Pancreas (tissue), 10 donors: ENCODE results near the gene PMAIP1. TPM values are rescaled to one million over a fixed set of nuclear protein-coding genes. Genes with fewer than 3 reads are reported as not detected.

Source experiments
- ATAC-seq, 4 donors: fragments of 200-7000 bp; cut with Tn5 transposase; one replicate each; pipeline versions ENCODE4 v1.8.0 to v1.9.1; 2020; ENCODE audit warnings: mild to moderate bottlenecking in 4 of 4, moderate library complexity in 4 of 4
- DNase-seq, 6 donors: peaks; one replicate each; pipeline ENCODE4 v3.0.0-alpha.2; 2020
- FAIRE-seq: peaks from 2 replicates; lab custom pipeline; 2012; peaks lifted over from hg19 to GRCh38; lab: Jason Lieb, UNC
- H3K27ac ChIP-seq, 4 donors: fragments of 200-600 bp; sonication (generic); 1 replicate in 3 of 4; 2 replicates in 1 of 4; pipeline versions ENCODE4 v1.5.0 to v1.8.0; 2020
- H3K27me3 ChIP-seq, 4 donors: fragments of 200-600 bp; one replicate each; pipeline ENCODE4 v1.8.0; 2021
- H3K36me3 ChIP-seq, 3 donors: fragments of 200-600 bp; sonication (generic) in 1 of 3; one replicate each; pipeline versions ENCODE4 v1.5.0 to v1.8.0; 2020 to 2021
- H3K4me1 ChIP-seq, 3 donors: fragments of 200-600 bp; one replicate each; pipeline ENCODE4 v1.8.0; 2021
- H3K4me3 ChIP-seq, 4 donors: fragments of 200-600 bp; sonication (generic) in 2 of 4; one replicate each; pipeline versions ENCODE4 v1.5.0 to v1.8.0; 2020 to 2021
- H3K9me3 ChIP-seq, 4 donors: fragments of 200-600 bp; one replicate each; pipeline ENCODE4 v1.8.0; 2021
- CTCF ChIP-seq, 4 donors: fragments of 200-600 bp; sonication (generic) in 3 of 4; IDR thresholded peaks; one replicate each; pipeline versions ENCODE4 v1.5.0 to v1.8.0; 2021; ENCODE audit warnings: antibody characterized with exemption in 4 of 4
- WGBS, 2 donors: extraction: QIAGEN DNeasy Blood & Tissue Kit; methylation state at CpG; one replicate each; pipeline ENCODE4 v1.1.7; 2013; 5-methylcytosine and 5-hydroxymethylcytosine counted together
- intact Hi-C, 3 donors: fragments of 100-400 bp; cut with DNase I; formaldehyde crosslinking; loops; one replicate each; pipeline versions ENCODE4 v1.11.1 to v1.14.2; 2022
- polyA plus RNA-seq, 2 donors: library from polyadenylated mRNA; stranded (reverse); fragments of 200-250 nt; gene quantifications; one replicate each; pipeline ENCODE4 v1.2.3, GENCODE V29; 2013
- total RNA-seq, 6 donors: library from RNA; stranded (reverse); fragmentation: NEBNext Ultra II Directional in 4 of 6; extraction: Animal tissue kit (Norgen Biotek cat#: 25700) in 4 of 6; gene quantifications; one replicate each; pipeline versions ENCODE4 v1.2.1 to v1.2.4, GENCODE V29; 2021 to 2023
- donor health status: healthy with polysubstance abuse.
- donor health status: DM: no; HTN: no; CAD: no; lungs with moderate emphysema.
- donor health status: DM: no; HTN: no; CAD: no.
- donor health status: control.
- donor health status: control.
- donor health status: Bipolar disorder and iron deficiency.
- donor health status: DM: yes; HTN: yes; CAD: no.
- donor health status: DM: no; HTN: no; CAD: no.
- donor health status: DM: no; HTN: no; CAD: no.
- donor health status: DM: yes; HTN: yes; CAD: no.

The PMAIP1 gene
- total and polyA plus RNA-seq, 8 donors, result 0.16 to 2.4 (median 0.65) TPM

- Histone ChIP-seq H3K9me3 (no peaks in the 10 kb centered on the region), H3K4me1 (peaks cover 0 to 4% (median 0%) of the 10 kb centered on the region in 3 donors), H3K27me3 (peaks cover 0 to 10% (median 0%) of the 10 kb centered on the region in 4 donors), H3K4me3 (no peak overlapping the region), H3K27ac (no peak overlapping the region), H3K36me3 (no peaks in the 10 kb centered on the region)
- WGBS, 2 donors, result 53 to 65% methylated on average over 4 of the region's 4 CpGs
- no peak for FAIRE-seq
- TF ChIP-seq CTCF (IDR thresholded peaks at IDR 0.05), result no peak
- DNase-seq, result no peak
- ATAC-seq, result no peak
- intact Hi-C loops, result no loop called here
Measured at GRCh38 chr18:59898093-59898492, 1.7 kb upstream of the PMAIP1 start.

GRCh38 chr18:59898609-59899297 is 1.0 kb upstream of the PMAIP1 start:
- Histone ChIP-seq H3K9me3 (no peaks in the 10 kb centered on the region), H3K4me3 (peak overlapping the region; percentile 49 to 80 (median 52)), H3K27me3 (peaks cover 0 to 10% (median 0%) of the 10 kb centered on the region in 4 donors), H3K4me1 (peaks cover 0 to 4% (median 0%) of the 10 kb centered on the region in 3 donors), H3K27ac (peak overlapping the region in 3 of 4 donors; percentile 71 to 88 (median 88)), H3K36me3 (no peaks in the 10 kb centered on the region)
- TF ChIP-seq CTCF (IDR thresholded peaks at IDR 0.05), result no peak
- ATAC-seq (peak in 1 of 4 donors; percentile 1), FAIRE-seq (no peak), DNase-seq (peak in 1 of 6 donors; percentile 11)
- WGBS, 2 donors, result 22 to 36% methylated on average over 33 of the region's 33 CpGs
- intact Hi-C loops, result no loop called here

GRCh38 chr18:59900222-59901128 is 679 bp downstream of the PMAIP1 start:
- Histone ChIP-seq H3K27ac (peak overlapping the region in 3 of 4 donors; percentile 71 to 88 (median 88)), H3K9me3 (no peaks in the 10 kb centered on the region), H3K36me3 (no peaks in the 10 kb centered on the region), H3K4me1 (peaks cover 0 to 4% (median 0%) of the 10 kb centered on the region in 3 donors), H3K4me3 (peak overlapping the region; percentile 49 to 80 (median 52)), H3K27me3 (peaks cover 0 to 10% (median 0%) of the 10 kb centered on the region in 4 donors)
- ATAC-seq (peak; percentile 12 to 58 (median 36)), FAIRE-seq (no peak), DNase-seq (peak in 2 of 6 donors; percentile 31 to 43)
- intact Hi-C loops, result no loop called here
- TF ChIP-seq CTCF (IDR thresholded peaks at IDR 0.05), result no peak
- 1 to 3% methylated on average over 49 to 51 of the region's 51 CpGs for WGBS, 2 donors

- intact Hi-C loops, result no loop called here
- Histone ChIP-seq H3K4me1 (peaks cover 0 to 4% (median 0%) of the 10 kb centered on the region in 3 donors), H3K36me3 (no peaks in the 10 kb centered on the region), H3K9me3 (no peaks in the 10 kb centered on the region), H3K4me3 (no peak overlapping the region), H3K27ac (no peak overlapping the region), H3K27me3 (peaks cover 0 to 12% (median 0%) of the 10 kb centered on the region in 4 donors)
- no peak for TF ChIP-seq CTCF (IDR thresholded peaks at IDR 0.05)
- DNase-seq, result no peak
- no peak for FAIRE-seq
- no peak for ATAC-seq
- WGBS, 2 donors, result 80 to 82% methylated on average over 8 of the region's 8 CpGs
Measured at GRCh38 chr18:59902131-59902992, 2.6 kb downstream of the PMAIP1 start.
